ENCODE data around the gene TBX18. TPM values are rescaled to one million over a fixed set of nuclear protein-coding genes. Genes with fewer than 3 reads are reported as not detected.

The TBX18 gene
- total and polyA plus RNA-seq, 10 of the 15 experiments (the other 5 are each of a cell fraction or from before 2014, with no cell fraction given) = 0.03 to 6.1 (median 0.17) TPM; not detected in 6

DNA sequence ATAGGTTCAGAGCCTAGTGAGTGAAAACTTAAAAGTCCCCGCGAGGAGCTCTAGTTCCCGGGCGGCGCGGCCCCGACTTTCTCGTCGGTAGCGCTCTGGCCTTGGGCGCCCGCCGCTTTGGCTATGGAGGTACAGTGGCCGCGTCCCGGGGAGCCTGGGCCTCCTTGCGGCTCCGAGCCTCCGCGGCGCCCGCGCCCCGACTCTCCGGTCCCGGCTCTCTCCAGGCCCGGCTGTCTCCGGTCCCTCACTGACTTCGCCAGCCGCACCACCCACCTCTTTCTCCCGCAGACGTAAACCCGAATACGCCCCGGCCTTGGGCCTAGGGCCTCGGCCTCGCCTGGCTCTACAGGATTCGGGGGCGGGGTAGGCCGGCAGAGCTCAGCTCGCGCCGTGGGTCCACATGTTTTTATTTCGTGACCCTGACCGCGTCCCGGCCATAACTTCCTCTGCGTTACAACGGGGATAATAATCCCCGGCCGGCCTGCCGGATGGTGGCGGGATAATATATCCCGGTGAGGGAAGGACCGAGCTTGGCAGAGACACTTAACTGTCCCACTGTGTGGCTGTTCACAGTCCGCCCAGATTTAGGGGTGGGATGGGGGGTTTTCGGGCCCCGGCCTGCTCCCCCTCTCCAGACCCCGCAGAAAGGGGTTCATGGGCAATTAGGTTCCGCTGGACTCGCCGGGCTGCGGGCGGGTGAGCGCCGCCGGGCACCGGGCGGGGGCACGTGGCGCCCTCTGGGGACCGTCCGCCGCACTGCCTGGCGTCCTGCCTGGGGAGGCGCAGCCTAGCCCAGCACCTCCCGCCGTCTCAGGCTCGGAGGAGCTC lies 10.0 kb upstream of the TBX18 start (continued):
- TF ChIP-seq, protein P1, sequence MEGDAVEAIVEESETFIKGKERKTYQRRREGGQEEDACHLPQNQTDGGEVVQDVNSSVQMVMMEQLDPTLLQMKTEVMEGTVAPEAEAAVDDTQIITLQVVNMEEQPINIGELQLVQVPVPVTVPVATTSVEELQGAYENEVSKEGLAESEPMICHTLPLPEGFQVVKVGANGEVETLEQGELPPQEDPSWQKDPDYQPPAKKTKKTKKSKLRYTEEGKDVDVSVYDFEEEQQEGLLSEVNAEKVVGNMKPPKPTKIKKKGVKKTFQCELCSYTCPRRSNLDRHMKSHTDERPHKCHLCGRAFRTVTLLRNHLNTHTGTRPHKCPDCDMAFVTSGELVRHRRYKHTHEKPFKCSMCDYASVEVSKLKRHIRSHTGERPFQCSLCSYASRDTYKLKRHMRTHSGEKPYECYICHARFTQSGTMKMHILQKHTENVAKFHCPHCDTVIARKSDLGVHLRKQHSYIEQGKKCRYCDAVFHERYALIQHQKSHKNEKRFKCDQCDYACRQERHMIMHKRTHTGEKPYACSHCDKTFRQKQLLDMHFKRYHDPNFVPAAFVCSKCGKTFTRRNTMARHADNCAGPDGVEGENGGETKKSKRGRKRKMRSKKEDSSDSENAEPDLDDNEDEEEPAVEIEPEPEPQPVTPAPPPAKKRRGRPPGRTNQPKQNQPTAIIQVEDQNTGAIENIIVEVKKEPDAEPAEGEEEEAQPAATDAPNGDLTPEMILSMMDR (IDR thresholded peaks at IDR 0.05 in 2 of 3, conservative IDR thresholded peaks at IDR 0.05 in 1 of 3; ENCODE audit: control insufficient read depth in 2 of 3, extremely low read depth in 1 of 3, insufficient read depth in 1 of 3, low read depth in 3 of 3, low read length in 3 of 3) = peak; percentile 17 to 44 (median 39); a peak in 4 of 6 replicates
- TF ChIP-seq MTA2 (IDR thresholded peaks at IDR 0.05; ENCODE audit: low read depth) = no peak
- TF ChIP-seq NR2F1 (conservative IDR thresholded peaks at IDR 0.05) = no peak
- TF ChIP-seq CHD2 (IDR thresholded peaks at IDR 0.05; ENCODE audit: borderline replicate concordance, low read depth, low read length) = no peak

DNA sequence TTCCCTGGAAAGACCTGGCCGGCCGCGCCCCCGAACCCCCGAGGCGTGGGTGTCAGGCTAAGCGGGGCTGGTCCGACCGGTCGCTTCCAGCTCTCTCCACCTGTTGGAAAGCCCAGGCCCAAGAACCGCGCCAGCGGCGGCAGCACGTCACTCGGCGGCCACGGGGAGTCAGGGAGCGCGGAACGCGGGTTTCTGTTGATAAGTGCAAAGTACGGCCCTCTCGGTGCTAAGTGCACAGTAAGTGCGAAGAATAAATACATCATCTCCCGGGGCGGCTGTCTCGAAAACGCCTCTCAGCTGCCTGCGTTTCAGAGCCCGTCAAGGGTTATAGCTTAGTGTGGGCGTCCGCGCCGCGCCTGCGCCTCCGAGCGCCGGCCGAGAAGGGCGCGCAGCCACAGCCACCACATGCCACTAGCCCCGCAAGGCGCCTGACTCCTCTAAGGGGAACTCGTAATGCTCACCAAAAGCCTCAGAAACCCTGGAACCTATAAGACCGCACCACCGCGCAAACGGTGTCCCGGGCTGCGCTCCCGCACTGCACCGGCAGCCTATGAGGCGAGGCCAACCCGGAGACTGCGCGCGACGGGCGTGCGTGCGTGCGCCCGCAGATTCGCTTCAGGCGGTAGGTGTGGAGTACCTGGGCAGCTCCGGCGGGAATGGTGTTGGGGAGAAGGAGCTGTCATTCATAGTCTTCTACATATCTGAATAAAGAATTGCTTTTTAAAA lies 9.2 kb upstream of the TBX18 start:
- ChIA-PET SMC1A (ENCODE audit: uncharacterized antibody, unreplicated experiment) (interaction anchor here (1.4 kb wide), 1 partner anchor 351 kb away, joined by 4 read pairs; no protein-coding TSS in a partner anchor), RAD21 (ENCODE audit: unreplicated experiment) (interaction anchor here (1.0 kb wide), 1 partner anchor 356 kb away, joined by 4 read pairs; no protein-coding TSS in a partner anchor), CTCF (interaction anchor here (2.9 kb wide), 1 partner anchor 351 kb away, joined by 16 read pairs; no protein-coding TSS in a partner anchor), POLR2A (no interaction called here)
- no peaks in the 10 kb centered on the region; the same call in 2 of the 3 replicates for H3K9me3 ChIP-seq (replicated peaks; ENCODE audit: control insufficient read depth, insufficient read depth, low read length)
- BruUV-seq (replicated peaks) = no TSS peak
- peaks cover 2 to 8% of the 10 kb centered on the region in 2 experiments for H3K27me3 ChIP-seq (replicated peaks in 1 of 2; ENCODE audit: control insufficient read depth in 2 of 2, insufficient read depth in 2 of 2, low read length in 1 of 2)
- FAIRE-seq (no peak), ATAC-seq (peak; percentile 9; the same call in 1 of the 3 replicates), DNase-seq (ENCODE audit: low read depth, low spot score) (no peak)
- no peaks in the 10 kb centered on the region for H3K36me3 ChIP-seq (ENCODE audit: control insufficient read depth in 2 of 2, insufficient read depth in 2 of 2, low read length in 1 of 2)
- in situ Hi-C loops (cut with MboI) (no loop called here), intact Hi-C loops (cut with micrococcal nuclease; ENCODE audit: unreplicated experiment) (loop anchor here (5.0 kb wide), 1 partner anchor 196 kb away; no protein-coding TSS in a partner anchor)
- no peak overlapping the region for H3K4me2 ChIP-seq (ENCODE audit: control insufficient read depth, insufficient read depth)
- WGBS (ENCODE audit: insufficient coverage, insufficient replicate concordance, low lambda C conversion rate, missing lambda C conversion rate) = 57% methylated on average over 59 of the region's 69 CpGs
- no peak overlapping the region for H3K9ac ChIP-seq (ENCODE audit: control insufficient read depth, insufficient read depth, low read length)
- H3K4me3 ChIP-seq = no peak overlapping the region
- no peaks in the 10 kb centered on the region for H4K20me1 ChIP-seq (ENCODE audit: control insufficient read depth, insufficient read depth)
- no peak overlapping the region for H2AFZ ChIP-seq (ENCODE audit: control insufficient read depth, low read depth, low read length)
- no peaks in the 10 kb centered on the region for H3K79me2 ChIP-seq (ENCODE audit: control insufficient read depth, insufficient read depth, low read length)
- TF ChIP-seq HDAC6 (IDR thresholded peaks at IDR 0.05; ENCODE audit: unreplicated experiment) = peak; percentile 50
- TF ChIP-seq, protein P2, sequence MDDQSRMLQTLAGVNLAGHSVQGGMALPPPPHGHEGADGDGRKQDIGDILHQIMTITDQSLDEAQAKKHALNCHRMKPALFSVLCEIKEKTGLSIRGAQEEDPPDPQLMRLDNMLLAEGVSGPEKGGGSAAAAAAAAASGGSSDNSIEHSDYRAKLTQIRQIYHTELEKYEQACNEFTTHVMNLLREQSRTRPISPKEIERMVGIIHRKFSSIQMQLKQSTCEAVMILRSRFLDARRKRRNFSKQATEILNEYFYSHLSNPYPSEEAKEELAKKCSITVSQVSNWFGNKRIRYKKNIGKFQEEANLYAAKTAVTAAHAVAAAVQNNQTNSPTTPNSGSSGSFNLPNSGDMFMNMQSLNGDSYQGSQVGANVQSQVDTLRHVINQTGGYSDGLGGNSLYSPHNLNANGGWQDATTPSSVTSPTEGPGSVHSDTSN (IDR thresholded peaks at IDR 0.05; ENCODE audit: insufficient replicate concordance, low read depth, low read length) = no peak
- TF ChIP-seq CBX5 (IDR thresholded peaks at IDR 0.05; ENCODE audit: low read depth) = no peak
- TF ChIP-seq, protein P3, sequence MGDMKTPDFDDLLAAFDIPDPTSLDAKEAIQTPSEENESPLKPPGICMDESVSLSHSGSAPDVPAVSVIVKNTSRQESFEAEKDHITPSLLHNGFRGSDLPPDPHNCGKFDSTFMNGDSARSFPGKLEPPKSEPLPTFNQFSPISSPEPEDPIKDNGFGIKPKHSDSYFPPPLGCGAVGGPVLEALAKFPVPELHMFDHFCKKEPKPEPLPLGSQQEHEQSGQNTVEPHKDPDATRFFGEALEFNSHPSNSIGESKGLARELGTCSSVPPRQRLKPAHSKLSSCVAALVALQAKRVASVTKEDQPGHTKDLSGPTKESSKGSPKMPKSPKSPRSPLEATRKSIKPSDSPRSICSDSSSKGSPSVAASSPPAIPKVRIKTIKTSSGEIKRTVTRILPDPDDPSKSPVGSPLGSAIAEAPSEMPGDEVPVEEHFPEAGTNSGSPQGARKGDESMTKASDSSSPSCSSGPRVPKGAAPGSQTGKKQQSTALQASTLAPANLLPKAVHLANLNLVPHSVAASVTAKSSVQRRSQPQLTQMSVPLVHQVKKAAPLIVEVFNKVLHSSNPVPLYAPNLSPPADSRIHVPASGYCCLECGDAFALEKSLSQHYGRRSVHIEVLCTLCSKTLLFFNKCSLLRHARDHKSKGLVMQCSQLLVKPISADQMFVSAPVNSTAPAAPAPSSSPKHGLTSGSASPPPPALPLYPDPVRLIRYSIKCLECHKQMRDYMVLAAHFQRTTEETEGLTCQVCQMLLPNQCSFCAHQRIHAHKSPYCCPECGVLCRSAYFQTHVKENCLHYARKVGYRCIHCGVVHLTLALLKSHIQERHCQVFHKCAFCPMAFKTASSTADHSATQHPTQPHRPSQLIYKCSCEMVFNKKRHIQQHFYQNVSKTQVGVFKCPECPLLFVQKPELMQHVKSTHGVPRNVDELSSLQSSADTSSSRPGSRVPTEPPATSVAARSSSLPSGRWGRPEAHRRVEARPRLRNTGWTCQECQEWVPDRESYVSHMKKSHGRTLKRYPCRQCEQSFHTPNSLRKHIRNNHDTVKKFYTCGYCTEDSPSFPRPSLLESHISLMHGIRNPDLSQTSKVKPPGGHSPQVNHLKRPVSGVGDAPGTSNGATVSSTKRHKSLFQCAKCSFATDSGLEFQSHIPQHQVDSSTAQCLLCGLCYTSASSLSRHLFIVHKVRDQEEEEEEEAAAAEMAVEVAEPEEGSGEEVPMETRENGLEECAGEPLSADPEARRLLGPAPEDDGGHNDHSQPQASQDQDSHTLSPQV (IDR thresholded peaks at IDR 0.05) = no peak
- H3K4me1 ChIP-seq (ENCODE audit: control insufficient read depth, insufficient read depth, low read length) = no peaks in the 10 kb centered on the region
- H3K27ac ChIP-seq (ENCODE audit: control insufficient read depth, insufficient read depth) = no peak overlapping the region

Measured in GM12878 (cell line).